Measurements from ENCODE around the gene PDCD2L. TPM values are rescaled to one million over a fixed set of nuclear protein-coding genes. Genes with fewer than 3 reads are reported as not detected.

The PDCD2L gene
- total RNA-seq, 4 donors from 2014 or later = 6.5 to 16.4 (median 12.6) TPM

- DNase-seq (ENCODE audit: low spot score in 2 of 2) = no peak
- TF ChIP-seq, protein P1, sequence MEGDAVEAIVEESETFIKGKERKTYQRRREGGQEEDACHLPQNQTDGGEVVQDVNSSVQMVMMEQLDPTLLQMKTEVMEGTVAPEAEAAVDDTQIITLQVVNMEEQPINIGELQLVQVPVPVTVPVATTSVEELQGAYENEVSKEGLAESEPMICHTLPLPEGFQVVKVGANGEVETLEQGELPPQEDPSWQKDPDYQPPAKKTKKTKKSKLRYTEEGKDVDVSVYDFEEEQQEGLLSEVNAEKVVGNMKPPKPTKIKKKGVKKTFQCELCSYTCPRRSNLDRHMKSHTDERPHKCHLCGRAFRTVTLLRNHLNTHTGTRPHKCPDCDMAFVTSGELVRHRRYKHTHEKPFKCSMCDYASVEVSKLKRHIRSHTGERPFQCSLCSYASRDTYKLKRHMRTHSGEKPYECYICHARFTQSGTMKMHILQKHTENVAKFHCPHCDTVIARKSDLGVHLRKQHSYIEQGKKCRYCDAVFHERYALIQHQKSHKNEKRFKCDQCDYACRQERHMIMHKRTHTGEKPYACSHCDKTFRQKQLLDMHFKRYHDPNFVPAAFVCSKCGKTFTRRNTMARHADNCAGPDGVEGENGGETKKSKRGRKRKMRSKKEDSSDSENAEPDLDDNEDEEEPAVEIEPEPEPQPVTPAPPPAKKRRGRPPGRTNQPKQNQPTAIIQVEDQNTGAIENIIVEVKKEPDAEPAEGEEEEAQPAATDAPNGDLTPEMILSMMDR (IDR thresholded peaks at IDR 0.05) = no peak
- no peak for TF ChIP-seq POLR2A (IDR thresholded peaks at IDR 0.05)
- intact Hi-C loops (cut with DNase I; ENCODE audit: low total_unique reads) = no loop called here
- 60 to 71% methylated on average over 7 of the region's 7 CpGs for WGBS, 2 donors
- H3K4me3 ChIP-seq (ENCODE audit: low read depth, poor library complexity, severe bottlenecking) = no peak overlapping the region
Measured at GRCh38 chr19:34359954-34360315, 44.3 kb upstream of the PDCD2L start.

- H3K4me3 ChIP-seq (ENCODE audit: low read depth, poor library complexity, severe bottlenecking) = no peak overlapping the region
- no peak for TF ChIP-seq POLR2A (IDR thresholded peaks at IDR 0.05)
- TF ChIP-seq, protein P1 (IDR thresholded peaks at IDR 0.05) = no peak
- 93% methylated on average over 9 of the region's 9 CpGs for WGBS, 2 donors
- DNase-seq (ENCODE audit: low spot score in 2 of 2) = no peak
- intact Hi-C loops (cut with DNase I; ENCODE audit: low total_unique reads) = no loop called here
Measured at GRCh38 chr19:34360354-34360909, 43.8 kb upstream of the PDCD2L start.

- DNase-seq (ENCODE audit: low spot score in 2 of 2) = no peak
- 79 to 85% methylated on average over 3 of the region's 3 CpGs for WGBS, 2 donors
- TF ChIP-seq, protein P1 (IDR thresholded peaks at IDR 0.05) = no peak
- TF ChIP-seq POLR2A (IDR thresholded peaks at IDR 0.05) = no peak
- intact Hi-C loops (cut with DNase I; ENCODE audit: low total_unique reads) = no loop called here
- no peak overlapping the region for H3K4me3 ChIP-seq (ENCODE audit: low read depth, poor library complexity, severe bottlenecking)
Measured at GRCh38 chr19:34362679-34363069, 41.5 kb upstream of the PDCD2L start.

- H3K4me3 ChIP-seq (ENCODE audit: low read depth, poor library complexity, severe bottlenecking) = no peak overlapping the region
- intact Hi-C loops (cut with DNase I; ENCODE audit: low total_unique reads) = no loop called here
- WGBS, 2 donors = 78 to 81% methylated on average over 4 of the region's 4 CpGs
- TF ChIP-seq, protein P1 (IDR thresholded peaks at IDR 0.05) = no peak
- no peak for TF ChIP-seq POLR2A (IDR thresholded peaks at IDR 0.05)
- no peak for DNase-seq (ENCODE audit: low spot score in 2 of 2)
Measured at GRCh38 chr19:34363094-34363493, 41.1 kb upstream of the PDCD2L start.

DNA sequence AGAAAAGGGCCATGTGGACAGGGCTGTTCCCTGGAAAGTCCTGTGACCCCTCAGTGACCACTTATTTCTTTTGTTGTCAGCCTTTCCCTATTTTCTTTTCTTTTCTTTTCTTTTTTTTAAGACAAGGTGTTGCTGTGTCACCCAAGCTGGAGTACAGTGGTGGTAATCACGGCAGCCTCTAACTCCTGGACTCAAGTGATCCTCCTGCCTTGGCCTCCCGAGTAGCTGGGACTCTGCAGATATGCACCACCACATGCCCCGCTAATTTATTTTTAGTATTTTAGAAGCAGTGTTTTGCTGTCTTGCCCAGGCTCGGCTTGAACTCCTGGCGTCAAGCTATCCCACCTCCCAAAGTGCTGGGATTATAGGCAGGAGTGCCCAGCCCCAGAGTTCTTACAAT lies 40.3 kb upstream of the PDCD2L start:
- intact Hi-C loops (cut with DNase I; ENCODE audit: low total_unique reads) = no loop called here
- no peak for TF ChIP-seq POLR2A (IDR thresholded peaks at IDR 0.05)
- TF ChIP-seq, protein P1 (IDR thresholded peaks at IDR 0.05) = no peak
- 76 to 99% methylated on average over 5 of the region's 5 CpGs for WGBS, 2 donors
- no peak for DNase-seq (ENCODE audit: low spot score in 2 of 2)
- no peak overlapping the region for H3K4me3 ChIP-seq (ENCODE audit: low read depth, poor library complexity, severe bottlenecking)

- no peak for DNase-seq (ENCODE audit: low spot score in 2 of 2)
- TF ChIP-seq POLR2A (IDR thresholded peaks at IDR 0.05) = no peak
- TF ChIP-seq, protein P1 (IDR thresholded peaks at IDR 0.05) = no peak
- H3K4me3 ChIP-seq (ENCODE audit: low read depth, poor library complexity, severe bottlenecking) = peak overlapping the region; percentile 95
- 61 to 67% methylated on average over 11 of the region's 11 CpGs for WGBS, 2 donors
- intact Hi-C loops (cut with DNase I; ENCODE audit: low total_unique reads) = no loop called here
Measured at GRCh38 chr19:34364462-34364829, 39.8 kb upstream of the PDCD2L start.
